GM19025 (cell line): ENCODE data around the gene SLAMF7.

Experiments used
- ATAC-seq: cut with Tn5 transposase; IDR thresholded peaks from one replicate; pipeline ENCODE4 v1.9.1; 2021; ENCODE audit warnings: mild to moderate bottlenecking, low read depth, moderate library complexity; ENCODE audit not compliant: unreplicated experiment

SLAMF7 gene

DNA sequence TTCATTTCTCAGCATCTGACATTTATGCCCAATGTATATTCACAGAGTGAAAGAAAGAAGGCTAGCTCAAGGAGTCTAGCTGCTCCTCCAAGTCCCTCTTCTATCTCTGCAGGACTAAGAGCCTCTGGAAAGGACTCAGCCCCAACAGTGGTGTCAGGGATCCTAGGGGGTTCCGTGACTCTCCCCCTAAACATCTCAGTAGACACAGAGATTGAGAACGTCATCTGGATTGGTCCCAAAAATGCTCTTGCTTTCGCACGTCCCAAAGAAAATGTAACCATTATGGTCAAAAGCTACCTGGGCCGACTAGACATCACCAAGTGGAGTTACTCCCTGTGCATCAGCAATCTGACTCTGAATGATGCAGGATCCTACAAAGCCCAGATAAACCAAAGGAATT, 60.6 kb downstream of the SLAMF7 start:
- no peak for ATAC-seq

DNA sequence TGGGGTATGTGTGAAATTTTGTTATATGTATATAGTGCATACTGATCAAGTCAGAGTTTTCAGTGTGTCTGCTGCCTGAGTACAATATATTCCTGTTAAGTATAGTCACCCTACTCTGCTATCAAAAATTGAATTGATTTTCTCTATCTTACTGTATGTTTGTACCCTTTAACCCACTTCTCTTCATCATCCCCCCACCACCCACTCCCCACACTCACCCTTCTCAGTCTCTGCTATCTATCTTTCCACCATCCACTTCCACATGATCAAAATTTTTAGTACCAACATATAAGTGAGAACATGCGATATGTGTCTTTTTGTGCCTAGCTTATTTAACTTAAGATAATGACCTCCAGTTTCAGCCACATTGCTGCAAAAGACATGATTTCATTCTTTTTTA, 61.1 kb downstream of the SLAMF7 start:
- ATAC-seq = no peak

DNA sequence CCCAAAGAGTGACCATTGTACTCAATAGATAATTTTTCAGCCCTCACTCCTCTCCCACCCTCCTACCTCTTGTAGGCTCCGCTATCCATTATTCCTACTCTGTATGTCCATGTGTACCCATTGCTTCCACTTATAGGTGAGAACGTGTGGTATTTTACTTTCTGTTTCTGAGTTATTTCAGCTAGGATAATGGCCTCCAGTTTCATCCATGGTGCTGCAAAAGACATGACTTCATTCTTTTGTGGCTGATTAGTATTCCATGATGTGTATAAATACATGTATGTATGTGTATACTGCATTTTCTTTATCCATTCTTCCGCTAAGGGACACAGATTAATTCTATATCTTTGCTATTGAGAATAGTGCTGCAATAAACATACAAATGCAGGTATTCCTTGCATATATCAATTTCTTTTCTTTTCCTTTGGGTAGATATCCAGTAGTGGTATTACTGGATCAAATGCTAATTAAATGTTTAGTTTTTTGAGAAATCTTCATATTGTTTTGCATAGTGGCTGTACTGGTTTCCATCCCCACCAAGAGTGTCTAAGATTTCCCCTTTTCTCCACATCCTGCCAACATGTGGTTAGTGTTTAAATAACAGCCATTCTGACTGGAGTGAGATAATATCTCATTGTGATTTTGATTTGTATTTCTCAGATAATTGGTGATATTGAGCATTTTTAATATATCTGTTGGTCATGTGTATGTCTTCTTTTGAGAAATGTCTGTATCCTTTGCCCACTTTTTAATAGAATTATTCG, 61.8 kb downstream of the SLAMF7 start:
- ATAC-seq = no peak

DNA sequence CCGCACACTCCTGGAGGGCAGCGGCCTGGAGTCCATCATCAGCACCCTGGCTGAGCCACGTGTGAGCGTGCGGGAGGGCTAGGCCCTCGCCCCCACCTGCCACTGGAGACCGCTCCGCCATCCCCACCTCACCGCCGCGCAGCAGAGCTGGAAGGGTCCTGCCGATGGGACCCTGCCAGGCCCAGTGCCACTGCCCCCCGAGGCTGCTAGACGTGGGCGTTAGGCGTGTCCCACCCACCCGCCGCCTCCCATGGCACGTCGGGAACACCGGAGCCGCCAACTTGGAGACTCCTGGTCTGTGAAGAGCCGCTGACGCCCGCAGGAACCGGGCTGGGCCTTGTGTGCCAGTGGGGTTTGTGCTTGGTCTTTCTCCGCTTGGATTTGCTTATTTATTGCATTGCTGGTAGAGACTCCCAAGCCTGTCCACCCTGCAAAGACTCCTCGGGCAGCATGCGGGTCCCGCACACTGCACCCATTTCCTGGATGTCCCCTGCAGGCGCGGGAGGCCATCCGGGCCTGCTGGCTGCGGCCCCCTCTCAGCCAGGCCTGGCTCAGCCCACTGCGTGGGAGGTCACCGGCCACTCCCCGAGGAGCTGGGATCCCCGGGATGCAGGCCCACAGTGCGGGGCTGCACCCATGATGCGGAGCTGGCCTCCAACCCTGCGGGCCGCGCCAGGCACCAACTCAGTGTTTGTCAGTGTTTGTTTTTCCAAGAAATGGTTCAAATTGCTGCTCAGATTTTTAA, 63.0 kb downstream of the SLAMF7 start:
- no peak for ATAC-seq
